Measurements from ENCODE around the gene SS18L1. TPM values are rescaled to one million over a fixed set of nuclear protein-coding genes. Genes with fewer than 3 reads are reported as not detected.
"Not testable (repeated sequence)": the region's sequence is repeated elsewhere in the genome, so short reads cannot be mapped to it uniquely, and the experiment has no call there.

The SS18L1 gene
- total RNA-seq, 4 donors from 2014 or later = 0.51 to 21.7 (median 12.8) TPM

- DNase-seq = no peak
- Histone ChIP-seq H3K27me3 (no peaks in the 10 kb centered on the region), H3K4me3 (no peak overlapping the region), H3K9me3 (peaks cover 0 to 10% of the 10 kb centered on the region in 2 donors), H3K27ac (no peak overlapping the region), H3K36me3 (no peaks in the 10 kb centered on the region), H3K4me1 (no peaks in the 10 kb centered on the region)
- TF ChIP-seq POLR2A (IDR thresholded peaks at IDR 0.05) = no peak
- TF ChIP-seq CTCF (IDR thresholded peaks at IDR 0.05) = no peak
- intact Hi-C loops (cut with DNase I; ENCODE audit: low total_unique reads) = no loop called here
Observed at GRCh38 chr20:62114894-62115293, 28.7 kb upstream of the SS18L1 start.

GRCh38 chr20:62115800-62116407, 27.7 kb upstream of the SS18L1 start:
- H3K27ac ChIP-seq; H3K4me1 ChIP-seq; H3K9me3 ChIP-seq; H3K27me3 ChIP-seq; intact Hi-C loops (cut with DNase I; ENCODE audit: low total_unique reads); H3K4me3 ChIP-seq; DNase-seq; H3K36me3 ChIP-seq: not testable (repeated sequence)

- Histone ChIP-seq H3K9me3 (peaks cover 0 to 4% of the 10 kb centered on the region in 2 donors), H3K27ac (no peak overlapping the region), H3K4me1 (no peaks in the 10 kb centered on the region), H3K27me3 (no peaks in the 10 kb centered on the region), H3K4me3 (no peak overlapping the region), H3K36me3 (no peaks in the 10 kb centered on the region)
- intact Hi-C loops (cut with DNase I; ENCODE audit: low total_unique reads) = no loop called here
- DNase-seq = no peak
- no peak for TF ChIP-seq CTCF (IDR thresholded peaks at IDR 0.05)
- no peak for TF ChIP-seq POLR2A (IDR thresholded peaks at IDR 0.05)
Observed at GRCh38 chr20:62116558-62117361, 26.8 kb upstream of the SS18L1 start.

GRCh38 chr20:62117362-62117646, 26.3 kb upstream of the SS18L1 start:
- intact Hi-C loops (cut with DNase I; ENCODE audit: low total_unique reads) = no loop called here

GRCh38 chr20:62117658-62118057, 25.9 kb upstream of the SS18L1 start:
- no peaks in the 10 kb centered on the region for H3K4me1 ChIP-seq
- H3K9me3 ChIP-seq = no peaks in the 10 kb centered on the region
- TF ChIP-seq CTCF (IDR thresholded peaks at IDR 0.05) = no peak
- no peak for TF ChIP-seq POLR2A (IDR thresholded peaks at IDR 0.05)
- H3K4me3 ChIP-seq = no peak overlapping the region
- no peak for DNase-seq
- no peak overlapping the region for H3K27ac ChIP-seq
- H3K36me3 ChIP-seq = no peaks in the 10 kb centered on the region
- intact Hi-C loops (cut with DNase I; ENCODE audit: low total_unique reads) = no loop called here
- no peaks in the 10 kb centered on the region for H3K27me3 ChIP-seq

More at GRCh38 chr20:62117362-62117646, 26.3 kb upstream of the SS18L1 start:
- TF ChIP-seq POLR2A (IDR thresholded peaks at IDR 0.05) (no peak), CTCF (IDR thresholded peaks at IDR 0.05) (no peak)
- no peak overlapping the region for H3K4me3 ChIP-seq
- no peak overlapping the region for H3K27ac ChIP-seq
- H3K27me3 ChIP-seq = no peaks in the 10 kb centered on the region
- no peaks in the 10 kb centered on the region for H3K36me3 ChIP-seq
- H3K4me1 ChIP-seq = no peaks in the 10 kb centered on the region
- DNase-seq = no peak
- peaks cover 0 to under 1% of the 10 kb centered on the region in 2 donors for H3K9me3 ChIP-seq

Data from uterus (tissue), 4 donors.